ENCODE results near the gene IPO4.
A peak's percentile ranks its signal among the peaks of the same experiment; 100 is the strongest.

Gene IPO4

DNA sequence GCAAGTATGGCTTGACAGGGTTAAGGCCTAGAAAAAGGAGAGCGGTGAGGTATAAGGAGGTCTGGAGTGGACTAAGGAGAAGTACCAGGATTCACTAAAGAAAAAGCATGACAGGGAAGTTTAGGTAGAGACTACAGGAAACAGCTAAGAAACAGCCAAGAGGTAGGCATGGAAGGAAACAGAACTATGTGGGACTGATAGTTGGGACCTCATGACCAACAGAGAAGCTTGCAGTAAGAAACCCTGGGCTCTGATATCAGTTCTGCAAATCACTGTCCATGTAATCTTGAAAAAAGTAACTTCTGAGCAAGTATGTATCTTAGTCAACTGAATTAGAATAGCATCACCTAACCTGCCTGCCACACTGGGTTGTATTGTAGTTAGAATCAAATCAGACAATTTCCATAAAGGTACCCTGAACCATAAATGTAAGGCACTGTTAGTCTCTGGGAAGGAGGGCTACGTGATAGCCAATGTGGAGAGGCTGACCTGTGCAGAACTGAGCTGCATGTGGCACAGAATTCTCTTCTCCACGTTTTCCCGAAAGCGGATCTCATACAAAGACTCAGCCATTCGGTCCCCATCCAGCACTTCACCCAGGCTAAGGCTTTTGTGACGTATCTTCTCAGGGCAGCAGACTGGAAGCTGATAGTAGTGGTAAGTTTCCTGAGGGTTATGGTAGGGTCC lies 5.7 kb upstream of the IPO4 start:
- no peak for DNase-seq

DNA sequence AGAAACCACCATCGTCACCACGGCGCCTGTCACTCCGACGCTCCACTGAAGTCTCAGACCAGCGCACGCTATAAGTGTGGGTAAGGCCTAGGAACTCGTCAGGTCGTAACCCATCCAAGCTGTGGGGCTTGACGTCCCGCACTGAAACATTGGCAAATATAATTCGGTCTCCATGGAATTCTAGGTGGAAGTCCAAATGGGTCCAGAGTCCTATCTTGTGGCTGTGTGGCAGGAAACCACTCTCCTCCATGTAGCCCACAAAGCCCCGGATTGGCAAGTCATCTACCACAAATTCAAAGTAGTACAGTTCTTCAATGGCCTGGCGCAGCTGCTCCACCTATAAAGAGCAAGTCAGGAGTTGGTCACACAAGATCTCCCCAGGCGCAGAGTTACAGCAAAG lies 4.3 kb upstream of the IPO4 start:
- DNase-seq, result no peak

DNA sequence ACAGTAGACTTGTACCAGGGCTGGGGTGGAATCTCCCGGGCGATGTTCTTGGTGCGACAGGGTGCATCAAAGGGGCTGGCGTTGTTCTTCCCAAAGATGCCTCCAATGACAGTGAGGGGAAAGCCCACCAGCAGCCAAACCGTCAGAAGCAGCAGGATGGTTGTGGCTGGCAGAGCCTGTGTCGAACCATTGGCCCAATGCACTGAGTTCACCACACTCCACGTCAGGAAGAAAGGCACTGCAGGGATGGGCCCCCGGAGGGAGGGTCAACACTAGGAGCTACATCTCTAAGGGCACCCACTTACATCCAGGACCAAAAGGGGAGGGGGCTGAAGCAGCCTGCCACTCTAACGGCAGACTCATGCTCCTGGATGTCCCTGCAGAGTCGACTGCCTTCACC lies 1.8 kb upstream of the IPO4 start:
- no peak for DNase-seq

DNA sequence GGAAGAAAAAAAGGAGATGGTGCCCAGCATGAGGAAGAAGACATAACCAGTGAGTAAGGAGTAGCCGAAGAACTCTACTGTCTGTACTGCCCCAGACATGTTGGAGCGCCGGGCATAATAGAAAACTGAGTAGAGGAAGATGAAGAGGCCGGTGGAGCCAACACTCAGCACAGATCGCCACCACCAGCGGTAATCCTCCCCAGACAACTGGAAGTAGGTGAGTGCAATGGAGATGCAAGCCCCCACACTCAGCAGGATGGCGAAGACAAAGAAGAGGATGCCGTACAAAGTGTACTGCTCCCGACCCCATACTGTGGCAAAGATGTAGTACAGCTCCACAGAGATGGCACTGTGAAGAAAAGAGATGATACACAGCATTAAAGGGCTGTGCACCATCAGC lies 844 bp upstream of the IPO4 start:
- no peak for DNase-seq

DNA sequence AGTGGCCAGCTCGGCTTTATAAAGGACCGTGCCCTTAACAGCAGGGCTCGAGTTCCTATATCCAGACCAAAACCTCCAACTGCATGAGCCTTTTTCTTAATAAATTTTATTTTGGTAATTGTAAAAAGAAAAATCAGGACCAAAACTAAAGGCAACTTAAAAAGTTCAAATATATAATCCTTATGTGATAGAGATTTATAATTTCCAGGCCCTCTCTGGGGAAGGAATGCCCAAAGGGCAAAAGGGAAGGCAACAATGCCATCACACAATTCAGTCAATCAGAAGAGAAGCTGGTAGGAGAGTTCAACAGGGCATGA lies 401 bp upstream of the IPO4 start:
- no peak for DNase-seq

DNA sequence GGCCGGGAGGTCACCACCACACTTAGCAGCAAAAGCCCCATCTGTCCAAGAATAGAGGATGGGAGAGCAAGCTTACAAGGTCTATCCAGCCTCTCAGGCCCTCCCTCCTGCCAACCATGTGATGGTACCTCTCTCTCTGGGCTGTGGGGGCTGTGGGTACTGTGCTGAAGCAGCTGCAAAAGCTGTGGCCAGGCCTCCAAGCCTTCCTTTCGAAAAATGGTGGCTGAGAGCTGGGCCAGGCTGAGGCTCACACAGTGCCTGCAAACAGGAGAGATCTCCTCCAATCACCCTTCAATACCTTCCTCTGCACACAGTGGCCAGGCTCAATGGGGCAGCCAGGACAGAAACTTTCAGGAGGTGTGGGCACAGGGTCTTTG lies 1.1 kb downstream of the IPO4 start:
- no peak for DNase-seq

DNA sequence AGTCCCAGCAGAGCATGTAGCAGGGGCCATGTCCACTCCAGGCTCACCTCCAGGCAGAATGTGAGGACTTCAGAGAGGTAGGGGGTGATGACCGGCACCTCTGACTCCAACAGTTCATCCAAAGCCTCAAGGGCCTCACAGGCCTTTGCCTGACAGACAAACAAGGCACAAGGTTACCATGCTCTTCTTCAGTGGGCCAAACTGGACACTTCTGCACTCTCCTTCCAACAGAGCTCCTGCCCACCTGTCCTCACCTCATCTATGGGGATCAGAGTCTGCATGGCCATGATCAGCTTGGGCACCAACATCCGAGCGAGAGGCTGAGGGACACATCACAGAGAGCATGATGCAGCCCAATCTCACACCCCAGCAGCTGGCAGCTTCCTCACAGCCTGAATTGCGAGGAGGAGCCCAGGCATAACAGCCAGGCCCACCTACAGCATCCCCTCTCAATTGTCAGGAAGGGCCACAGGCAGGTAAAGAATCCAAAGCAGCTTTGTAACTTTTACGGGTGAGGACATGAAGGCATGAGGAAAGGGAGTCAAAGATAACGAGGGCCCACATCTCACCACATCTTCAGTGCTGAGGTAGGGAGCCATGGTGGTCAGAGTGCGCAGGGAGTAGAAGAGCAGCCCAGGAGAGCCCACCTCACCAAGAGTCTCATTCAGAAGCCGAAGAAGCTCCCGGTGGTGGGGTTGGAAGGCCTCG lies 1.6 kb downstream of the IPO4 start:
- no peak for DNase-seq

DNA sequence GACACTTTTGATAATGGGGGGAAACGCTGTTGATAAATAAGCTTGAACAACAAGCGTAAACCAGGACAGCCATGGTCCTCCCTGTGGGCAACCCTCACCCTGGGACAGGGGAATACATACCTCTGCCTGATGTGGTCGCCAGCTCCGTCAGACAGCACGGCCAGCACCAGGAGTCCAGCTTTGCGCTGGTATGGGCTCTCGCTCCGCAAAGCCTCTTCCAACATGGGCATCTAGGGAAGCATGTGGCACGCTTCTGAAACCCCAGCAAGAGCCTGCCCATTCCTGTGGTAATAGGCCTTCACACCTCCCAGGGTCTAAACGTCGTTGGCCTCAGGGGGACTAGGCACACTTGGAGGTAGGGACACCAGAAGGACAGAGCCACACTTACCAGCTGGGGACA lies 2.9 kb downstream of the IPO4 start:
- no peak for DNase-seq

DNA sequence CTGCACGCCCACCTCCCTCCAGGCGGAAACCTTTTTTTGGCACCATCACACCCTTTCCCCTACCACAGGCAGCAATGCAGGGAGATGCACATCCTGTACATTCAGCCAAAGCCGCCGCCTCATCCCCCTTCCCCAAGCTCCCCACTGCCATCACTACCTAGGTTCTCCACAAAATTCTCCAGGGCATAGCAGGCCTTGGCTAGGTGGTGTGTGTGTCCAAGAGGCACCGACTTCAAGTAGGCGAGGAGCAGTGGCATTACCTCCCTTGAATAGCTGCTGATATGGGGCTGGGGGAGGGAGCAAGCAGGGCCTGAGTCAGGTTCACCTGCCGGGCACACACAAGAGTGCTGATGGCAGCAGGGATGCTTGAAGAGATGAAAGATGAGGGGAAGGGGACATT lies 3.6 kb downstream of the IPO4 start:
- no peak for DNase-seq

DNA sequence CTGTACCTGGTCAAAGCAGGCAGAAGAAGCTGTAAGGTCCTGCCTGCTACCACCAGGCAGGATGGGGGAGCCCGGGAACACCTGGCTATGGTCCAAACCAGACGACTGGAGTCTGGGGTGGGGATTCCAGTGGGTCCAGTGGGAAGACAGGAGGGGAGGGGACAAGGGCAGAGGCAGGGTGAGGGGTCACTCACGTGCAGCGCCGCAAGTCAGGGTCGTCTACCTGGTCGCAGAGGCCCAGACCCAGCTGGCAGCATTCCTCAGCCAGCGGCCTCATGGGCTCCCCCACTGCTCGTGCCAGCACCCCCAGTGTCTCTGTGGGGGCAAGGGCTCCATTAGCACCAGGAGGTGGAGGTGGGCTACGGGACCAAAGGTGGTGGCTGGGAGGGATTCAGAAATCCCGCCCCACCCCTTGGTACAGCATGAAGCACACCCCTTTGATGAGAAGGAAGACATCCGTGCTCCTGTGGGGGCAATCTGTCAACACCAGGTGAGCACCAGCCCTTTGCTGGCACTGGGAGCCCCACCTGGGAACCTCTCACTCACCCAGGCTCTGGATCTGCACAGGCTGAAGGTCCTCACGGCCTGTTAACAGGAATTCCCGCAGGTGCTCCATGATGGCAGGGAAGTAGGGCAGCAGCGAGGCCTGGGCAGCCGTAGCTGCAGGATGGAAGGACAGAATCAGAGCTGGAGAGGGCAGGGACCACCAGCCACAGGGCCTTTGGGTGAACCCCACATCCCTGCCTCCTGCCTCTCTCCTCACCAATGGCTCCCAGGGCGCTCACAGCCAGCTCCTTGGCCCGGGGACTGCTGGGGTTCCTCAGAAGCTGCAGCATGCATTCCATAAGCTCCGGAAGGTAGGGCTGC lies 4.3 kb downstream of the IPO4 start:
- no peak for DNase-seq

DNA sequence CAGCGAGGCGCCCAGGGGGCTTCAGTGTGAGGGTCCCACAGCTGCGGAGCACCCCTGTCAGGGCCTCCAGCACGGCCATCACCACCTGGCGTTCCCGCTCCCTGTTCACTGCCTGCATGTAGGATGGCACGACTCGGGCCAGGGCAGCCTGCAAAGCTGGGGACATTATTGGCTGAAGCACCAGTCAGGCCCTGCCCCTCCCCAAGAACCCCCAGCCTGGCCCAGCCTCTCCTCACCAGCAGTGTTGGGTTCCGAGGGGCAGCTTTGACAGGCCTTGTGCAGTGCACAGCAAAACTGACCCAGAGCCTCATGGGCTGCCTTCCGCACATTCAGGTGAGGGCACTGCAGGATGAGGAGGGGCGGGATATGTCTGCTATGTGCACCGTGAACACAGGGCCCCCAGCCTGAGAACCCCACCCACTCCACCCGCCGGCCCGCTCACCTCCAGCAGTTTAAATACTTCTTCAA lies 5.6 kb downstream of the IPO4 start:
- no peak for DNase-seq

DNA sequence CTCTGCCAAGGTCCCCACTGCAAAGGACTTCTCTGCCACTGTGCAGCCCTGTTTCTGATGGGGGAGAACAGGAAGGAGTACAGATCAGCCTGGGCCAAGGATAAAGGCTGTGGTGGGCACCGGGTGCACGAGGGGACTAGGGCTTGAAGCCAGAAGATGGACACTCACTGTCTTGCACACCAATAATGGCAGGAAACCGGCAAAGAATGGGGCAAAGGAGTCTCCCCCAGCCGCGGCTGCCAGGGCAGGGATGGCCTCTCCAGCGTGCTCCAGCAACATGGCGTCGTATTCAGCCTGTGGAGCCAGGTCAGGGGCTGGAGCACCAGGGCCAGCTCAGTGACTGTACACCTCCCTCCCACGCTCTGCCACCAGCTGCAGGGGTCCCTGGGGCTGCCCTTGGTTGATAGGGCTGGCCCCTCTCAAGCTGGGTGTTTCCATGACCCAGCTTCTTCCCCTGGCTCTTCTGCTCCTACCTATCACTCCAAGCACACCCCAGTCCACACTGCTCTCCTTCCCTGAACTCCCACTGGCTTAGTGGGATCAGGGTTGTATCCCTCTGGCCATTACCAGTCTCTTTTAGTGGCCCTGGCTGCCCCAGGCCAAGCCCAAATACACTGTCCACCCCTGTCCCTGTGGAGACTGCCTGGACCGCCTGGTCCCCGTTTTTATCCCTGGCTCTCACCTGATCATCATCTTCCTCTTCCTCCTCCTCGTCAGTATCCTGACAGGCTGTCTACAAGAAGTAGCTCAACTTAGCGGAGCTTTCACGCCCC lies 6.3 kb downstream of the IPO4 start:
- DNase-seq, result no peak

DNA sequence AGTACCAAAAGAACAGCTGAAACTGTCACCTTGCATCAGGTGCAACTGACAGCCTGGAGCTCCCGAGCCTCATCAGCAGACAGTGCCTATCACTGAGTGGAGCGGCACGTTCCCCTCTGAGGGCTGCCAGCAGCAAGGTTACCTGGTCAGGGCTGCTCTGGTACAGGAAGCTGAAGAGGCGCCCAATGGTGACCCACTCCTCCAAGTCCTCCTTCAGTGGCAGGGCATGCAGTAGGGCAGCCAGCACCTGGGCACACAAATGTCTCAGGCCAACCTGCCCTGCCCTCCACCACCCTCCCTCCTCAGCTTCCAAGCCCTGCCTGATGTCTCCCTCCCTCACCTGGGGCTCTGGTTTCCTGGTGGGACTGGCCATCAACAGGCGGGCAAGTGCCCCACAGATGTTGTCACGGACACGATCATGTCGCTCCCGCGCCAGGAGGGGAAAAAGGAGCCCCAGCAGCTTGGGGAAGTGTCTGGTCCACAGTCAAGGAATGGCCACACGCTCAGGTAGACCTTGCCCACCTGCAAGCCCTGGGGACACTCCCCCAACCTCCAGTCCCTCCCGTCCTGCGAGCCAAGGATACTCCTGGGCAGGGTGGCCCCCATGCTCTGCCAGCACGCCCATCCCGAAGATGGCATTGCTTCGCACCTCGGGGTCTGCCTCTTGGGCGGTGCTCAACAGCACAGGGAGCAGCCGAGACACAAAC lies 7.1 kb downstream of the IPO4 start:
- no peak for DNase-seq

DNA sequence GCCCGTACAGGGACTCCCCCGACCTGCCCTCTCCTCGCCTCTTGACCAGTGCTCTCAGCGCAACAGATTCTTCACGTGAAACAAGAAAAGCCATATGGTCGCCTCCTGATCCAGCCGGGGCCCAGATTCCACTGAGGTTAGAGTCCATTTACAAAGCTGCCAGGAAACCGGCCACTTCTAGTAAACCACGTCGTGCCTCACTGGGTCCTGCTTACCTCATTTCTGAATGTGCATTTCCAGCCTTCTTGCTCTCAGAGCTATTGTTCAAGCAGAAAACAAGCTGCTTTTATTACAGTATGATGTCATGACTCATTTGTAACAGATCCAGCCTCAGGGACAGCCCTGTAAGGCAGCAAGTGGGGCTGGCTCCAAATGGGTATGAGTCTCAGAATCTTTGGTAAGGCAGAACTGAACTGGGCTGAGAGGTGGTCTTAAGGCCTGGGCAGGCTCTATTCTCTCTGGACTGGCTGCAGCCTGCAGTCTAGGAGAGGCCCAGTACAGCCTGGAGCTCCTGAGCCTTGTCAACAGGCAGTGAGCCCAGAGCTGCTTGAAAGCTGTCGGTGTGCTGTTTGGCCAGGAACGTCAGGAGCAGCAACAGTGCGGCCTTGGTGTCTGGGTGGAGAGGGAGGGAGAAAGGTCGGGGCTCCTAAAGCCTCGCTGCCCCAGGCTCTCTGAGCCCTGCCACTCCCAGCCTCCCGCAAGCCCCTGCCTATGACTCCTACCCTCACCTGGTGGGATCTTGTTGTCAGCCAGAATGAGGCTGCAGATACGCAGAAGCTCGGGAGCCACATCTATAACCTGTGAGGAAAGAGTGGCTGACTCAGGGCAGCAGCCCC lies 8.4 kb downstream of the IPO4 start:
- DNase-seq, result peak; percentile 58

DNA sequence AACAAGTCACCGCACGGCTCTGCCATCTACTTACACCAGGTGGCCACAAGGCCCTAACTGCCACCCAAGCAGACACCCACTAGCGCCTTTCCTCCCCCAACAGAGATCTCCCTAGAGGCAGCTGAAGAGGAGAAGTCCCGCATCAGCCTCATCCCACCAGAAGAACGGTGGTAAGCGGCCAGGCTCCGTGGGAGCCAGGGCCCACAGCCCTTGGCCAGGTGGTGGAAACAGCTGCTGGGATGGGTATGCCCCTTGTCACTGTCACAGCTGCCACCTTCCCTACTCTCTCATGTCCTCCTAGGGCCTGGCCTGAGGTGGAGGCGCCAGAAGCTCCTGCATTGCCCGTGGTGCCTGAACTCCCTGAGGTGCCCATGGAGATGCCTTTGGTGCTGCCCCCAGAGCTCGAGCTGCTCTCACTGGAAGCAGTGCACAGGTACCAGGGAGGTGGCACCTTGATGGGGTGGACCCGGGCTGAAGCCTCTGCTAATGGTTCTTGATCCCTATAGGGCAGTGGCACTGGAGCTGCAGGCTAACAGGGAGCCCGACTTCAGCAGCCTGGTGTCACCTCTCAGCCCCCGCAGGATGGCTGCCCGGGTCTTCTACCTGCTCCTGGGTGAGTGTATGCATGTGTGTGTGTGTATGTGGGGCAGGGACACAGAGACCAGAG lies 9.2 kb downstream of the IPO4 start:
- DNase-seq, result no peak

DNA sequence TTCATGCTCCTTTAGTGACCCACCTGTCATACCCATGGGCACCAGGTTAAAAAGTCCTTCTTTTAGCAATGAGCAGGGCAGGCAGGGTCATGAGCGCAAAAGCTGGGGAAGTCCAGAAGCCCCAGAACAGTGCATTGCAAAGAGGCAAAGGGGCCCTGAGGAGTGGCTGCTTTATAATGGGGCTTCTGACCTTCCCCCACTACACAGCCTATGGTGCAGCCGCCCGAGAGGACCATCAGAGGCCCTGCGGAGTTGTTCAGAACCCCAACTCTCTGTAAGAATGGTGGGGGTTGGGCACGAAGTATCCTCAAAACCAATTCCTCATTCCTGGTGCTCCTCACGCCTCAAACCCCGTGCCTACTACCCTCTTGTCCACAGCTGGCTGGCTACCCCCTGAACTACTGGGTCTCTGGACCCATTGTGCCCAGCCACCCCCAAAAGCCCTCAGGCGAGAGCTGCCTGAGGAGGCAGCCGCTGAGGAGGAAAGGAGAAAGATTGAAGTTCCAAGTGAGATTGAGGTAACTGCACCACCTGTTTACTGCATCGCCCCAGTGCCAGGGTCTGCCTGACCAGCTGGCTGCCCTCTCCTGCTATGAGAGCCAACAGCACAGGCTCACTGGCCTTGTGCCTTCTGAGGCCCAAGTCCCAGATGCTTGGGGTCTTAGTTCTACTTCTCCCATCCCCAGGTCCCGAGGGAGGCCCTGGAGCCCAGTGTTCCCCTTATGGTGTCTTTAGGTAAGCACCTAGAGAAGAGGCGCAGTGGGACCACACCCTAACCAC lies 10.0 kb downstream of the IPO4 start:
- no peak for DNase-seq

DNA sequence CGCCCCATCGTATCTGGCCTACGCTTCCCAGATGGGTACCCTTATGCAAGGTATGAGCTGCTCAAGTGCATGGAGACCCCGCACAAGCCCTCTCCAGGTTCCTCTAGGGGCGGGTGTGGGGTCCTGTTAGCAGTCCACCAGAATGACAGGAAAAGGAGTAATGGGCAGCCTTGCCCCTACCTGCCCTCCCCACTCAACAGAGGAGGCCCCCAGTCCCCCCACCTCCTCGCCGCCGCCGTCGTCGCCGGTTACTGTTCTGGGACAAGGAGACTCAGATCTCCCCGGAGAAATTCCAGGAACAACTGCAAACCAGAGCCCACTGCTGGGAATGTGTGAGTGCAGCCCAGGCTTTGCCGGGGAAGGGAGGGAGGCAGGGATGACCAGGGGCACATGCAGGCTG lies 10.7 kb downstream of the IPO4 start:
- DNase-seq, result no peak

DNA sequence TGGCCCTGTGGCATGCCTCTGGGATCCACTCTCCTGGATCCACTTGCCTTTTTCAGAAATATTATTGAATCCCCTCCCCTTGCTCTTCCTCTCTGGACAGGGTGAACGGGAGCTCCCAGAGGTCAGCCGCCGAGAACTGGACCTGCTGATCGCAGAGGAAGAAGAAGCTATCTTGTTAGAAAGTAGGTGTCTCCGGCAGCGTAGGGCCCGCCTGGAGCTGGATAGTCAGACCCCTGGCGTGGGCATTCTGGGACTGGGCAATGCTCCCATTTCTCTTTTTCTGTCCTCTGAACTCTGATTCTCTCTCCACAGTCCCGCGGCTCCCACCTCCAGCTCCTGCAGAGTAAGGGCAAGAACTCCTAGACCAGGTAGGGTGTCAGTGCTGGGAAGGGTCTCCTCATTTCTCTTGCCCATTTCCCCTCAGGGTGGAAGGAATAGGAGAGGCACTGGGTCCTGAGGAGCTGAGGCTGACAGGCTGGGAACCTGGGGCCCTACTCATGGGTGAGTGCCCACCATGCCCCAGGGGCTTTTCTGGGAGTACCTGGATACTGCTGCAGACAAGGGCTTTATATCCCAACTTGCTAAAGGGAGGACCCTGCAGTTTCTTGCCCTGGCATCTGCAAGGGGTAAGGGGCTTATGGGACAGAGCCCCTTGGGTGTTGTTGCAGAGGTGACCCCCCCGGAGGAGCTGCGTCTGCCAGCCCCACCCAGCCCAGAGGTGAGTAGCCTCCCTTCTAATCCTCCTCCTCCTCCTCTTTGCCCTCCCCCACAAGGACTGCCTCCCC lies 11.4 kb downstream of the IPO4 start:
- DNase-seq, result no peak

DNA sequence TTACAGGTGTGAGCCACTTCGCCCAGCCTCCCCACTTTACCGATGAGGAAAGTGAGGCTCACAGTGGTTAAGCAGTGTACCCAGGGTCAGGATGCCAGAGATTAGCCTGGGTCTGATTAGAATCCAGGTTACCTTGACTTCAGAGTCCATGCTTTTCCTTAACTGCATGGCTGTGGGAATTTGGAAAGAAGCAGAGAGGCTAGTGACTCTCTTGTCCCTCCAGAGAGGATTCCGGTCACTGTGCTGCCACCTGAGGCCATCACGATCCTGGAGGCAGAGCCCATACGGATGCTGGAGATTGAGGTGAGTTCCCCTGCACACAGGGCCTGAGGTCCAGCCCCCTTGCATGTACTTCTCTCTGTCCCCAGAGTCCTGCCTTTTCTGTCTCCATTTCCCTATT lies 12.0 kb downstream of the IPO4 start:
- no peak for DNase-seq
